Upper lobe of left lung (tissue), 6 donors: ENCODE data around the gene NT5M. TPM values are rescaled to one million over a fixed set of nuclear protein-coding genes. Genes with fewer than 3 reads are reported as not detected.

ENCODE experiments used
- ATAC-seq, 2 donors: fragments of 200-7000 bp; cut with Tn5 transposase; one replicate each; pipeline ENCODE4 v1.9.1; 2022; ENCODE audit warnings: mild to moderate bottlenecking in 2 of 2, moderate library complexity in 2 of 2; ENCODE audit not compliant: low FRiP score in 2 of 2
- DNase-seq, 2 donors: peaks; one replicate each; pipeline ENCODE4 v3.0.0-alpha.2; 2019 to 2020
- H3K27ac ChIP-seq, 4 donors: fragments of 200-600 bp; sonication (generic); one replicate each; pipeline ENCODE4 v1.5.1; 2016 to 2019
- H3K27me3 ChIP-seq, 4 donors: fragments of 200-600 bp; sonication (generic); one replicate each; pipeline ENCODE4 v1.5.1; 2017 to 2019
- H3K36me3 ChIP-seq, 4 donors: fragments of 200-600 bp; sonication (generic); one replicate each; pipeline ENCODE4 v1.5.1; 2016 to 2019
- H3K4me1 ChIP-seq, 4 donors: fragments of 200-600 bp; sonication (generic); one replicate each; pipeline ENCODE4 v1.5.1; 2018 to 2019
- H3K4me3 ChIP-seq, 4 donors: fragments of 200-600 bp; sonication (generic); one replicate each; pipeline ENCODE4 v1.5.1; 2017 to 2019; ENCODE audit warnings: mild to moderate bottlenecking in 2 of 4, moderate library complexity in 1 of 4
- H3K9me3 ChIP-seq, 4 donors: fragments of 200-600 bp; sonication (generic); one replicate each; pipeline ENCODE4 v1.5.1; 2018 to 2019
- EP300 ChIP-seq, 4 donors: sonication (generic); formaldehyde crosslinking; IDR thresholded peaks; one replicate each; pipeline ENCODE4 v1.5.1; 2017; ENCODE audit warnings: antibody characterized with exemption in 4 of 4, control low read depth in 2 of 4
- POLR2A ChIP-seq, 4 donors: fragments of 450-650 bp; IDR thresholded peaks; one replicate each; pipeline ENCODE4 v1.5.1; 2016 to 2017; ENCODE audit warnings: antibody characterized with exemption in 4 of 4, mild to moderate bottlenecking in 2 of 4
- POLR2AphosphoS5 ChIP-seq, 2 donors: sonication (generic); formaldehyde crosslinking; IDR thresholded peaks; one replicate each; pipeline ENCODE4 v1.5.1; 2017; ENCODE audit warnings: antibody characterized with exemption in 2 of 2
- WGBS, 2 donors: methylation state at CpG; one replicate each; pipeline ENCODE4 v1.1.5; 2017 to 2018; 5-methylcytosine and 5-hydroxymethylcytosine counted together
- total RNA-seq, 6 donors: library from RNA; depleted of rRNA in 4 of 6; stranded (reverse); fragments of >200 nt in 4 of 6; gene quantifications; one replicate each; pipeline versions ENCODE4 v1.1.0 to v1.2.1, GENCODE V29; 2016 to 2021
- TF ChIP-seq, protein P1 (sequence below), 6 experiments: fragments of 450-650 bp in 4 of 6; fragments of 200-600 bp in 2 of 6; sonication (generic) in 2 of 6; IDR thresholded peaks; one replicate each; pipeline ENCODE4 v1.5.1; 2016 to 2019; ENCODE audit warnings: antibody characterized with exemption in 6 of 6
- donor health status: DM: no; HTN: no; CAD: no; lungs with moderate emphysema.
- donor health status: DM: no; HTN: yes; CAD: no; lungs with severe emphysema.

The NT5M gene
- total RNA-seq, 6 donors from 2014 or later, result 1.2 to 3.7 (median 1.8) TPM

DNA sequence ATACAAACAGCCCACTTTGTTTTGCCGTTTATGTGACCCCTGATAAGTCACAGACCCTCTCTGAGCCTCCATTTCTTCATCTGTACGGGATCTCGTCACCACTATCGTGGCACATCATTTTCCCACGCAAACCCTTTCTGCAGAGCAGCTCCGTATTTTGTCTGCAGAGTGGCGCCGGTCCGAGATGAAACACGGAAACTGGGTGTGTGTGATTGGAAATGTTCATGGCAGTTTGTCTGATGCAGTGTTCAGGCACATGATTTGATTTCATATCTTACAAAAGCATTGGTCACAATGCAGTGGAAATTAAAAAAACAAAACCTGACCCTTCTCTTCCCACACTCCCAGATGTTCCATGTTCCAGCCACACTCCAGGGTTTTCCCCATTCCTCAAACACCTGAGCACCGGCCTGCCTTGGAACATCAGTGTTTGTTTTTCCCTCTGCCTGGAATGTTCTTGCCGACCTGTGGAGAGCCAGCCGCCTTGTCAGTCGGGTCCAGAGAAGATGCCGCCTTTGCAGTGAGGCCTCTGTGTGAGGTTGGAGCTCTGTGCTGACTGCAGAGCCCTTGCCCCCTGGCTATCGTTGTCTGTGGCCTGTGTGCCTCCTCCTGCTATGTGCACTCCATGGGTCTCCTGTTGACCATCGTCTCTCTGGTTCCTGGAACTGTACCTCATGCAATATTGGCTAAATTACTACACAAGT is 39.2 kb downstream of the NT5M start:
- Histone ChIP-seq H3K9me3 (no peaks in the 10 kb centered on the region), H3K27me3 (no peaks in the 10 kb centered on the region), H3K4me3 (no peak overlapping the region), H3K36me3 (no peaks in the 10 kb centered on the region), H3K4me1 (no peaks in the 10 kb centered on the region), H3K27ac (no peak overlapping the region)
- WGBS, 2 donors, result 73 to 75% methylated on average over 14 to 17 of the region's 17 CpGs
- no peak for DNase-seq
- ATAC-seq, result no peak
- no peak for TF ChIP-seq POLR2A (IDR thresholded peaks at IDR 0.05)
- TF ChIP-seq EP300 (IDR thresholded peaks at IDR 0.05), result no peak
- TF ChIP-seq, protein P1, sequence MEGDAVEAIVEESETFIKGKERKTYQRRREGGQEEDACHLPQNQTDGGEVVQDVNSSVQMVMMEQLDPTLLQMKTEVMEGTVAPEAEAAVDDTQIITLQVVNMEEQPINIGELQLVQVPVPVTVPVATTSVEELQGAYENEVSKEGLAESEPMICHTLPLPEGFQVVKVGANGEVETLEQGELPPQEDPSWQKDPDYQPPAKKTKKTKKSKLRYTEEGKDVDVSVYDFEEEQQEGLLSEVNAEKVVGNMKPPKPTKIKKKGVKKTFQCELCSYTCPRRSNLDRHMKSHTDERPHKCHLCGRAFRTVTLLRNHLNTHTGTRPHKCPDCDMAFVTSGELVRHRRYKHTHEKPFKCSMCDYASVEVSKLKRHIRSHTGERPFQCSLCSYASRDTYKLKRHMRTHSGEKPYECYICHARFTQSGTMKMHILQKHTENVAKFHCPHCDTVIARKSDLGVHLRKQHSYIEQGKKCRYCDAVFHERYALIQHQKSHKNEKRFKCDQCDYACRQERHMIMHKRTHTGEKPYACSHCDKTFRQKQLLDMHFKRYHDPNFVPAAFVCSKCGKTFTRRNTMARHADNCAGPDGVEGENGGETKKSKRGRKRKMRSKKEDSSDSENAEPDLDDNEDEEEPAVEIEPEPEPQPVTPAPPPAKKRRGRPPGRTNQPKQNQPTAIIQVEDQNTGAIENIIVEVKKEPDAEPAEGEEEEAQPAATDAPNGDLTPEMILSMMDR (IDR thresholded peaks at IDR 0.05), result no peak
- TF ChIP-seq POLR2AphosphoS5 (IDR thresholded peaks at IDR 0.05), result no peak

DNA sequence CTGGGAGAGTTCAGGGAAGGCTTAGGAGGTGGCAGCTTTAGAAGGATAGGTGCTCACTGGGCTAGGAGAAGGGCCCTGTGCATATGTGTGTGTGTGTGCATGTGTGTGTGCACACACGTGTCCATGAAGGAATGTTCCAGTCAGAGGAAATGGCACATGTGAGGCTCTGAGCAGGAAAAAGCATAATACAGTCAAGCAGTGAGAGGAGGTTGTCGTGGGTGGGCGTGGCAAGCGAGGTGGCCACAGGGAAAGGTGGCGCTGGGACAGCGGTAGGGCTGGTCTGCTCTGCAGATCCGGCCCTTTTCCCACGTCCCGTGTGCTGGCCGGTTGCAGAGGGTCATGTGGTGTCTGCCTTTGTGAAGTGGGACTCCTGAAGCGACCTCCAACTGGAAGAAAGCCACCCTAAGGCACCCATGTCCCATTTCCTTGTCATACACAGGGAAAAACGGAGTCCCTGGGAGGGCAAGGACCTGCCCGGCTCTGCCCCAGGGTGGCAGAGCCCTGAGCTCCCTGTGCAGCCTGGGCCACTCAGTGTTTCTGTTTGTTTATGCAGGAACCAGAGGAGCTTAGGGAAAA is 40.1 kb downstream of the NT5M start:
- ATAC-seq, result no peak
- no peak overlapping the region for H3K4me3 ChIP-seq
- 83 to 86% methylated on average over 11 to 13 of the region's 13 CpGs for WGBS, 2 donors
- no peaks in the 10 kb centered on the region for H3K36me3 ChIP-seq
- no peaks in the 10 kb centered on the region for H3K9me3 ChIP-seq
- TF ChIP-seq EP300 (IDR thresholded peaks at IDR 0.05) (no peak), POLR2A (IDR thresholded peaks at IDR 0.05) (no peak), POLR2AphosphoS5 (IDR thresholded peaks at IDR 0.05) (no peak)
- TF ChIP-seq, protein P1 (IDR thresholded peaks at IDR 0.05), result no peak
- no peak overlapping the region for H3K27ac ChIP-seq
- no peaks in the 10 kb centered on the region for H3K27me3 ChIP-seq
- no peak for DNase-seq
- H3K4me1 ChIP-seq, result no peaks in the 10 kb centered on the region

DNA sequence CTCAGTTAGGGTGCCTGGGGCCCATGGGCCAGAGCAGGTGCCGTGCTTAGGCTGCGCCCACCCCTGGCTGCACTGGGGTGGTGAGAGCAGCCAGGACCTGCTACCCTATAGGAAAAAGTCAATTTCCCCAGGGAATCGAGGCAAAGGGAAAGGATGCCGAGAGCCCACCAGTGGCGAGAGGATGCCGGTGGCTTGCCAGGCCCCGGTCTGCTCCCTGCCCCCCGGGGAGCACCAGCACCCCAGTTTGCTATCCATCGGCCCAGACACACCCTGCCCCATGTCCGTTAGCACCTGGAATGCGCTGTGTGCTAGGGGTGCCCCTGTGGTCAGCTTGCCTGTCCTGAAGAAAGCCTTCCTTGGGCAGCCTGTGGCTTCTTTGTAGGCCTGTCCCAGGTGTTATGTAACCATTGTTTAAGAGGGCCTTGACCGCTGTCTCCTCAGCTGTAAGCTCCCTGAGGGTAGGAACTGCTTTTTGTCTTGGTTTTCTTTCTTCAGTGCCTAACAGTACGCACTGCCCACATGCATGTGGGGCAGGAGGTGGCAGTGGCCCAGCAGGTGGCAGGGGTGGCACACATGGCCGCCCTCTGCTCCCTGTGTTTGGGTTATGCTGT is 40.8 kb downstream of the NT5M start:
- Histone ChIP-seq H3K4me3 (no peak overlapping the region), H3K4me1 (no peaks in the 10 kb centered on the region), H3K27ac (no peak overlapping the region), H3K9me3 (no peaks in the 10 kb centered on the region), H3K27me3 (no peaks in the 10 kb centered on the region), H3K36me3 (no peaks in the 10 kb centered on the region)
- WGBS, 2 donors, result 93 to 94% methylated on average over 11 to 14 of the region's 14 CpGs
- TF ChIP-seq, protein P1 (IDR thresholded peaks at IDR 0.05), result no peak
- TF ChIP-seq POLR2A (IDR thresholded peaks at IDR 0.05) (no peak), POLR2AphosphoS5 (IDR thresholded peaks at IDR 0.05) (no peak), EP300 (IDR thresholded peaks at IDR 0.05) (no peak)
- no peak for DNase-seq
- ATAC-seq, result no peak

DNA sequence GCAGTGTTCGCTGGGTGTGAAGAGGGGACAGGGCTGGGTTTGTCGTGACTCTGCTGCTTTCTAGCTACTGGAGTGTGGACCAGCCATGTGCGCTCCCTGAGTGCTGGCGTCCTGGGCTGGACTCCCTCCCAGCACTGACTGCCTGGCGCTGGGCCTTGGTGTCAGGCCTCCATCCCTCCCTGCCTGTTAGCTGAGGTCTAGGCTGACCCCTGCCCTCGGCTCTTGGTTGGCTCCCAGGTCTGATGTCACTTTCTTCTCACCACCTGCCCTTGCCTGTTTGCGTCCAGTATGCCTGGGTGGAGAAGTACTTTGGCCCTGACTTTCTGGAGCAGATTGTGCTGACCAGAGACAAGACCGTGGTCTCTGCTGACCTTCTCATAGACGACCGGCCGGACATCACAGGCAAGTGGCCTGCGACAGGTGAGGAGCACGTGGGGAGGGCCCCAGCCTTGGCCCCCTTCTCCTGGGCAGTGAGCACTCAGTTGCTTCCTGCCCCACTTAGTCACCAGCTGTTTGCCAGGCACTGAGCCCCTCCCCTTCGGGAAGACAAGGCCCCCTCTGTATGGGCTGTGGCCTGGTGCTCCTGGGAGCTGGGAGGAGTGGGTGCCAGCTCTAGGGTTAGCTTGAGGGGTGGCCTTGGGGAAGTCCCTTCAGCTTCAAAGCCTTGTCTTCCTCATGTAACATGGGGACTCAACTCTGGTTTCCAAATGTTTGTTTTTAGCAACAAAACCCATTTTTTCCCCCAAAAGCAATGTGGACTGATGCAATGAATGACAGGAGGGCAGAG is 41.5 kb downstream of the NT5M start:
- no peaks in the 10 kb centered on the region for H3K36me3 ChIP-seq
- no peak overlapping the region for H3K27ac ChIP-seq
- H3K9me3 ChIP-seq, result no peaks in the 10 kb centered on the region
- ATAC-seq (peak in 1 of 2 donors; percentile 17), DNase-seq (no peak)
- TF ChIP-seq POLR2AphosphoS5 (IDR thresholded peaks at IDR 0.05) (no peak), EP300 (IDR thresholded peaks at IDR 0.05) (no peak), POLR2A (IDR thresholded peaks at IDR 0.05) (no peak)
- TF ChIP-seq, protein P1 (IDR thresholded peaks at IDR 0.05), result no peak
- no peak overlapping the region for H3K4me3 ChIP-seq
- H3K4me1 ChIP-seq, result no peaks in the 10 kb centered on the region
- 88 to 96% methylated on average over 3 to 14 of the region's 14 CpGs for WGBS, 2 donors
- no peaks in the 10 kb centered on the region for H3K27me3 ChIP-seq
